Central memory CD4-positive, alpha-beta T cell (primary cell): ENCODE measurements around the gene SMIM20.
"Not testable (repeated sequence)": the region's sequence is repeated elsewhere in the genome, so short reads cannot be mapped to it uniquely, and the experiment has no call there.

ENCODE experiments used
- DNase-seq: peaks from one replicate; pipeline ENCODE4 v3.0.0; 2022

Gene SMIM20

DNA sequence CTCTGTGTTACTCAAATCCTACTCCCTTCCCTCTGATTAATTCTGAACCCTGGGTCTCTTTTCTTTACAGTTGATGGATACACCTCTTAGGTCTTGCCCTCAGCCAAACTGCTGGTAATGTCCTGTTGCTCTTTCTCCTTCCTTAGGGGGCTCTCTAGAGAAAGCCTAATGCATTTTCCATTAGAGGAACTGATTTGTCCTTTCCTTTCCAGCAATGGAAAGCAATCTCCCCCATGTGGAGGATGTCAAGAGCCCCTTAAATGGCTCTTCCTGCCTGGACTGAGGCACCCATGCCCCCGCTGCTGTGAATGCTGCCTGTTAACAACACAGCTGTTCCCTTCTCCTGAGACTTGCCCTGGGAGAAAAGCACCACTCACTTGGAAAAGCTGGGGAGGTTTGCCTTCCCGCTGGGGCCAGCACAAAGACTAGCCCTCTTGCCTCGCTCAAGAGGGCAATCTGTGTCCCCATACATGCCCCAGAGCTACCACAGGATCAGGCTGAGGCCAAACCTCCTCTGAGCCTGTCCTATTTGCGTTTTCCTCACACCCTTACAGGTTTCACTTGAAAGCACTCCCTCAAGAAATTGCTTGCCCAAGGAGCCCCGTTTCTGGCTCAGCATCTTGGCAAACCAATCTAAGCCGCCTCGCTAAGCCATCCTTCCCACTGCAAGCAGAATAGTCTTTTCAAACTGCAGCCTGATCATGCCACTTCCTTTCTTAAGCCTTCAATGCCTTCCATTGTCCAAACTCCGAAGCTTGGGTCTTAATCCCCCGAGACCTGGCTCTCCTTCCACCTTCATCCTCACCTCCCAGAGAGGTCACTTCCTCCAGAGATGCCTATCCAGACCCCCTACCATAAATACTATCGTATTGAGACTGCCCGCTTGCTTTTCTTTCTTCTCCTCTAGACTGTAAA is 23.2 kb upstream of the SMIM20 start:
- DNase-seq, result no peak

DNA sequence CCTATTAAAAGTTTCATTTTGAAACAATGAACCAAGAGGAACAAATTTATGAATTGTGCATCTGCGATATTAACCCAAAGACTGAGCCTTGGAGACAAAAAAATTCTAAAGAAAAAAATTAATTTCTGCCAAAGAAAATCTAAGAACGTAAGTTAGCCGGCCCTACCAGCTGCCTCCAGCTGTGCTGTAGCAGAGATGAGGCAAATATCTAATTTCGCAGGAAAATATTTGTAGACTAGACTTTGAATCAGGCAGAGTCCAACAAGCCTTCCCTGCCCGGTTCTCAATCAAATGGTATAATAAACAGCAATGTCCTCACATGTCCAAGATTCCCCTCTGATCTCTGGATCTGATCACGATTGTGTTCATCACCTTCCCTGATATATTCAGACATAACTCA is 21.2 kb upstream of the SMIM20 start:
- no peak for DNase-seq

GRCh38 chr4:25896776-25897539 is 17.1 kb upstream of the SMIM20 start:
- no peak for DNase-seq

GRCh38 chr4:25900310-25900709 is 13.7 kb upstream of the SMIM20 start:
- no peak for DNase-seq

GRCh38 chr4:25901030-25901430 is 13.0 kb upstream of the SMIM20 start:
- DNase-seq, result no peak

- DNase-seq, result no peak
Measured at GRCh38 chr4:25903900-25904747, 9.9 kb upstream of the SMIM20 start.

- DNase-seq, result no peak
Measured at GRCh38 chr4:25904748-25905082, 9.3 kb upstream of the SMIM20 start.

DNA sequence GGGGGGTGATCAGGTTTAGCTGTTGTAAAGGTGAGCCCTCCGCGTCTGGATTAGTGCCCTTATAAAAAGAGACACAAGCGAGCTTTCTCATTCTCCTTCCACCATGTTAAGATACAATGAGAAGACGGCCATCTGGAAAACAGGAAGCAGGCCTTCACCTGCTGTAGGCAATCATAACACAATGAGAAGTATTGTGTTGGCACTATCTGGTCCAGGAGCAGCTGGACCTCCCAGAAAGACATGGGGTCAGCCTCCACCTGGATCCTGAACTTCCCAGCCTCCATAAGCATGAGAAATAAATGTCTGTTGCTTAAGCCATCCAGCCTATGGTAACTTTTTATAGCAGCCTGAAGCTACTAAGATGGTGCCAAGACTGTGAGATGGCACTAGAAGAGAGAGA is 8.6 kb upstream of the SMIM20 start:
- DNase-seq, result no peak

DNA sequence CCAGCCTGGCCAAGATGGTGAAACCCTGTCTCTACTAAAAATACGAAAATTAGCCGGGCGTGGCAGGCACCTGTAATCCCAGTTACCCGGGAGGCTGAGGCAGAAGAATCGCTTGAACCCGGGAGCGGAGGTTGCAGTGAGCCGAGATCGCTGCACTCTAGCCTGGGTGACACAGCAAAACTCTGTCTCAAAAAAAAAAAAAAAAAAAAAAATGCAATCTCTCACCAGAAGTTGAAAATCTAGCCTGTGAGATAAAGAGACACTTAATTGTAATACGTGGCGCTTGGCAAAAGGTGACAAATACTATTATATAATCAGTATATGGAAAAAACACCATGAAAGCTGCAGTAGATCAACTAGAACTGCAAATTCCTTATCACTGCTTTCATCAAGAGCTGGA is 7.9 kb upstream of the SMIM20 start:
- not testable (repeated sequence) for DNase-seq

- no peak for DNase-seq
Measured at GRCh38 chr4:25908491-25908901, 5.5 kb upstream of the SMIM20 start.

GRCh38 chr4:25911356-25911755 is 2.7 kb upstream of the SMIM20 start:
- DNase-seq, result no peak

DNA sequence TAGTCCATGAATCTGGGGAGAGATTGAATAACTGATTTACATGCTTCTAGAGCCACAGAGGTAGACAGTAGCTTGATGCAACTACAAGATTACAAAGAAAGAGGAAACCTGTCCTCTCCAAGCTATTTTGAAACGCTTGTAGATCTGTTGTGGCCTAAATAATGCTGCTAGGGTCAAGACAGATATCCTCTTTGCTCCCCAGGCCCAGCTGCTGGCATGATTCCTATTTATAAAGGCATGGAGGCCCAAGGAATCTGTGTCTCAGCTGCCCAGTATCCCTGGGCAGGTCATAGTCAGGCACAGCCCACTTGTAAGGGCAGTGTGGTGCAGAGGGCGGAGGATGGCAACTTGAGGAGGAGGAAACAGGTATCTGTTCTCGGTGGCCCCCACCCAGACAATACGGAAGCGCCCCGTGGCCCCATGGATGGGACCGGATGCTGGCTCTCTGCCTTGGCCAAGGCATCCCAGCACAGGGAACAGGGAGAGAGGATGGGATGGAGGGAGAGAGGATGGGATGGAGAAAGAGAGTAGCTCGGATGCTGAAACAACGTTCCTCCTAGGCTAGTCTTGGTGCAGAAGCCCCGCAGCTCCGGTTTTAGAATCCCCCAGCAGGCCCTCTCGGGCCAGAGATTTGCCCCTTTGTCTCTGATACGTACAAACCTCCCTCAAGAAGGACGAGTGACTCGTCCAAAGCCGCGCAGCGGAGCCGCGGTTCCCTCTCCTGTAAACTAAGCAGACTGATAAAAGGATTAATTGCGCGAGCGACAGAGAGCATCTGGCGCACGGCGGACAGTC is 767 bp upstream of the SMIM20 start:
- no peak for DNase-seq

- DNase-seq, result no peak
Measured at GRCh38 chr4:25914670-25915352, 791 bp downstream of the SMIM20 start.

GRCh38 chr4:25915353-25915705 is 1.3 kb downstream of the SMIM20 start:
- DNase-seq, result no peak

GRCh38 chr4:25916870-25917269 is 2.9 kb downstream of the SMIM20 start:
- no peak for DNase-seq

GRCh38 chr4:25919676-25920075 is 5.7 kb downstream of the SMIM20 start:
- DNase-seq, result no peak

DNA sequence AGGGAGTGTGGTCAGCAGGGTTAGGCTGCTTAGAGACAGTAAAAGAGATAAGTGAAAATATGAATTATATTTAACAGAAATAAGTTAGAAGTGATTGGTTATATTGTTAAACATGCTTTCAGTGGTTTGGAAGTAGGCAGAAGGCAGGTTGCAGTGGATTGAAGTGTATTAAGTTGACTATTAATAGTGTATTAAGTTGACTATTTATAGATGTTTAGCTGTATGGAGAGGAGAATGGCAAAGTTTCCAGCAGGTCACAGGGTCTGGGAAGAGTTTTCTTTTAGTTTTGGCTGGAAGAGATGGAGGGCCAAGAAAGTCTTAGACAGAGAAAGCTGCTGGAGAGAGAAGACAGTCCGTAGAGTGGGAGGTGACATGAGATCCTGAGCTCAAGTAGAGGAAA is 7.9 kb downstream of the SMIM20 start:
- DNase-seq, result no peak

DNA sequence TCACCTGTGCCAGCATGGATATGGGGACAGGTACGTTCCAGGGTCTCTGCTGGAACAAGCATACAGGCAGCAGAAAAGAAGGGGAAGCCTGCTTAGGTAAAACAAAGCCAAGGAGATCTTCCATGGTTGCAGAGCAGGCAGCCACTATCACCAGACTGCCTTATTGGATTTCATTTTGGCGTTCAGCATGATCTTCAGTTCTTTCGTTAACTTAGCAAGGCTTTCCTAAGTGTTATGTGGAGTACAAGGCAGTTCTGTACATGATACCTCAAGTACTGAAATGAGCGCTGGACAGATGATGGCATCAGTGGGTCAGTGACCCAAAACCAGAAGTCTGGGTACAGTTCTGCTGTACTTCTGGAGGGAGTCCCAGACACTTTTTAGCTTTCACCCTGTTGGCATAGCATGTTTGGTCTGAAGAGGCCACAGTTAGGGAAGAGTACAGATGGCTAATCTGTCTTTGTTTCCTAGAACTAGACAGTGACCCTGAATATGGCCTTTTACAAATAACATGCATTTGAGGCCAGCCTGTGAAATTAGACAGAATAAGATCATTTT is 8.9 kb downstream of the SMIM20 start:
- DNase-seq, result no peak

DNA sequence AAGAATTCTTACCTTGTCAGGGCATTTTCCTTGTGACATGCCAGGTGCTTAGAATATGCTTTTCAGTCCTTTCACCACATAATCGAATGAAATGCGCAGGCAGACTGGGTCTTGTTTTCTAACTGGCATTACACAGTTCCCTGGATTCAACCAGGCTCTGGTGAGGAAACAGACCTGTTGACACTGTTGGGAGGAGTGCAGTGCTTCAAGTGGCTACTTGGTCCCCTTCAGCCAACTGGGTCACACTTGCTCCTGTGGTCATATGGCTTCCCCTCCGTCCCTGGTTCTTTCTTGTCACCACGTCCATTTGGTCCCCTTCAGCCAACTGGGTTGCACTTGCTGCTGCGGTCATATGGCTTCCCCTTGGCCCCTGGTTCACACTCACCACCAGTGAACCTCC is 9.7 kb downstream of the SMIM20 start:
- DNase-seq, result no peak

GRCh38 chr4:25925486-25926201 is 11.6 kb downstream of the SMIM20 start:
- DNase-seq, result no peak

- no peak for DNase-seq
Measured at GRCh38 chr4:25926462-25926861, 12.4 kb downstream of the SMIM20 start.
